Measurements from ENCODE around the gene CBX7. TPM values are rescaled to one million over a fixed set of nuclear protein-coding genes. Genes with fewer than 3 reads are reported as not detected.

Gene CBX7
- total RNA-seq, 1 donor from 2014 or later: 0.71 TPM

- Mint-ChIP-seq H3K36me3 (peaks cover 2% of the 10 kb centered on the region), H3K4me1 (peaks cover 37% of the 10 kb centered on the region), H3K27me3 (ENCODE audit: insufficient read depth, low read depth) (peaks cover 23% of the 10 kb centered on the region), H3K4me3 (peak overlapping the region; percentile 24), H3K9me3 (peaks cover 15% of the 10 kb centered on the region), H3K27ac (no peak overlapping the region)
- Histone ChIP-seq H3K27me3 (no peaks in the 10 kb centered on the region), H3K4me3 (no peak overlapping the region), H3K9me3 (ENCODE audit: low read depth) (no peaks in the 10 kb centered on the region), H4K20me1 (ENCODE audit: low read depth) (no peaks in the 10 kb centered on the region), H2AFZ (replicated peaks) (no peak overlapping the region), H3K4me1 (peaks cover 12% of the 10 kb centered on the region), H3K9ac (no peak overlapping the region), H3K36me3 (no peaks in the 10 kb centered on the region), H3K27ac (no peak overlapping the region), H3F3A (ENCODE audit: low read depth) (peaks cover 11% of the 10 kb centered on the region), H3K4me2 (no peak overlapping the region), H3K79me2 (ENCODE audit: low read depth) (no peaks in the 10 kb centered on the region)
- DNase-seq (ENCODE audit: low spot score): no peak
- no peak for TF ChIP-seq EZH2 (IDR thresholded peaks at IDR 0.05)
- TF ChIP-seq EZH2phosphoT487 (IDR thresholded peaks at IDR 0.05): no peak
- TF ChIP-seq CTCF (IDR thresholded peaks at IDR 0.05): no peak
Measured at GRCh38 chr22:39183991-39184585, 31.6 kb upstream of the CBX7 start.

GRCh38 chr22:39182478-39183030, 30.1 kb upstream of the CBX7 start:
- Histone ChIP-seq H3K4me2 (no peak overlapping the region), H3K4me3 (no peak overlapping the region), H3K36me3 (no peaks in the 10 kb centered on the region), H3K79me2 (ENCODE audit: low read depth) (no peaks in the 10 kb centered on the region), H2AFZ (replicated peaks) (no peak overlapping the region), H3K27me3 (no peaks in the 10 kb centered on the region), H3K27ac (no peak overlapping the region), H4K20me1 (ENCODE audit: low read depth) (no peaks in the 10 kb centered on the region), H3K9me3 (ENCODE audit: low read depth) (no peaks in the 10 kb centered on the region), H3K9ac (no peak overlapping the region), H3K4me1 (peaks cover 20% of the 10 kb centered on the region), H3F3A (ENCODE audit: low read depth) (peaks cover 16% of the 10 kb centered on the region)
- Mint-ChIP-seq H3K27me3 (ENCODE audit: insufficient read depth, low read depth) (peaks cover 20% of the 10 kb centered on the region), H3K27ac (no peak overlapping the region), H3K9me3 (peaks cover 13% of the 10 kb centered on the region), H3K4me1 (peaks cover 47% of the 10 kb centered on the region), H3K36me3 (peaks cover 2% of the 10 kb centered on the region), H3K4me3 (peak overlapping the region; percentile 54)
- no peak for TF ChIP-seq EZH2 (IDR thresholded peaks at IDR 0.05)
- TF ChIP-seq CTCF (IDR thresholded peaks at IDR 0.05): no peak
- TF ChIP-seq EZH2phosphoT487 (IDR thresholded peaks at IDR 0.05): no peak
- no peak for DNase-seq (ENCODE audit: low spot score)

- peaks cover 51% of the 10 kb centered on the region for H3K4me1 Mint-ChIP-seq
Measured at GRCh38 chr22:39181778-39182177, 29.3 kb upstream of the CBX7 start.

More at GRCh38 chr22:39181778-39182177, 29.3 kb upstream of the CBX7 start:
- no peaks in the 10 kb centered on the region for H4K20me1 ChIP-seq (ENCODE audit: low read depth)
- no peak overlapping the region for H3K27ac ChIP-seq
- peaks cover 16% of the 10 kb centered on the region for H3F3A ChIP-seq (ENCODE audit: low read depth)
- H3K9ac ChIP-seq: no peak overlapping the region
- Mint-ChIP-seq H3K9me3 (peaks cover 9% of the 10 kb centered on the region), H3K4me3 (no peak overlapping the region), H3K36me3 (peaks cover 2% of the 10 kb centered on the region), H3K27ac (no peak overlapping the region), H3K27me3 (ENCODE audit: insufficient read depth, low read depth) (peaks cover 19% of the 10 kb centered on the region)
- no peak overlapping the region for H2AFZ ChIP-seq (replicated peaks)
- H3K4me3 ChIP-seq: no peak overlapping the region
- H3K79me2 ChIP-seq (ENCODE audit: low read depth): no peaks in the 10 kb centered on the region
- H3K36me3 ChIP-seq: no peaks in the 10 kb centered on the region
- H3K4me2 ChIP-seq: no peak overlapping the region
- peaks cover 28% of the 10 kb centered on the region for H3K4me1 ChIP-seq
- no peaks in the 10 kb centered on the region for H3K27me3 ChIP-seq
- no peaks in the 10 kb centered on the region for H3K9me3 ChIP-seq (ENCODE audit: low read depth)
- no peak for TF ChIP-seq EZH2phosphoT487 (IDR thresholded peaks at IDR 0.05)
- TF ChIP-seq CTCF (IDR thresholded peaks at IDR 0.05): no peak
- no peak for TF ChIP-seq EZH2 (IDR thresholded peaks at IDR 0.05)
- DNase-seq (ENCODE audit: low spot score): no peak

All from neural progenitor cell (in vitro differentiated cells).